Retinal pigment epithelial cell (primary cell): ENCODE data around the gene PKM.

ENCODE experiments used
- DNase-seq: peaks from one replicate; pipeline ENCODE4 v3.0.0-alpha.2; 2010; ENCODE audit warnings: low read depth
- H3K4me3 ChIP-seq: 2 replicates; pipeline ENCODE4 v1.5.1; 2011; ENCODE audit warnings: mild to moderate bottlenecking, low read length, control low read depth, moderate library complexity
- TF ChIP-seq, protein P1 (sequence below): conservative IDR thresholded peaks from 2 replicates; pipeline ENCODE4 v1.5.1; 2011; ENCODE audit warnings: low read depth, low read length, control low read depth, inconsistent platforms

The PKM gene

DNA sequence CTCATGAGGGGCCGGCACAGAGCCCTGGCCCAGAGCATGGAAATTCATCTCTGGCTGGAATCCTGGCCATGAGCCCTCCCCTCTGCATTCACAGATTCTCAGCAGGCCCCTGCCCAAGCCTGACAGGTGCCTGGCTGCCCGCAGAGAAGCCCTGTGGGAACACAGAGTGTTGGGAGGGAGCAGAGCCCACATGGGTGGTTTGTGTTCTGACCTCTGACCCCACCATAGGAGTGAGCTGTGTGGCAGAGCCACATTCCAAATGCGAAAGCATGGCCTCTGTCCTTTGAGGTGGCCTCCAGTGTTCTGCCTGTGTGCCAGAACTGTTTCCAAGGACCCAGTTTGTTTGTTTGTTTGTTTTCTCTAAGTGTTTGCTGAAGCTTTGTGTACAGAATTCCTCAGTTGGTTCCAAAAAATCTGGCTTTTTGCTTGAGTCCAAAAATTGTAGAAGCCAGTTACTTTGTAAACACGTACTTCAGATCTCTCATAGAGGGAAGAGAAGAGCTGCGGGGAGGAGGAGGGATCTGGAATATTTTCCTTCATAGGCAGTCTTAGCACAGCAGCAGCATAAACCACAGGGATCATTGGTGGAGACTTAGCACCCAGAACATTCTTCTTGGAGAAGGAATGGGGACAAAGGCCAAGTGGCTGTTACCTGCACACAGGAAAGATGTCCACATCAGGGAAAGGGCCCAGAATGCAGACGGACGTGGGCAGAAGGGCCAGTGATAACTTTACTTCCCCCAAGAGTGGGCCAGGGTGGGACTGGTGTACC, 69.4 kb downstream of the PKM start:
- no peak for DNase-seq
- TF ChIP-seq, protein P1, sequence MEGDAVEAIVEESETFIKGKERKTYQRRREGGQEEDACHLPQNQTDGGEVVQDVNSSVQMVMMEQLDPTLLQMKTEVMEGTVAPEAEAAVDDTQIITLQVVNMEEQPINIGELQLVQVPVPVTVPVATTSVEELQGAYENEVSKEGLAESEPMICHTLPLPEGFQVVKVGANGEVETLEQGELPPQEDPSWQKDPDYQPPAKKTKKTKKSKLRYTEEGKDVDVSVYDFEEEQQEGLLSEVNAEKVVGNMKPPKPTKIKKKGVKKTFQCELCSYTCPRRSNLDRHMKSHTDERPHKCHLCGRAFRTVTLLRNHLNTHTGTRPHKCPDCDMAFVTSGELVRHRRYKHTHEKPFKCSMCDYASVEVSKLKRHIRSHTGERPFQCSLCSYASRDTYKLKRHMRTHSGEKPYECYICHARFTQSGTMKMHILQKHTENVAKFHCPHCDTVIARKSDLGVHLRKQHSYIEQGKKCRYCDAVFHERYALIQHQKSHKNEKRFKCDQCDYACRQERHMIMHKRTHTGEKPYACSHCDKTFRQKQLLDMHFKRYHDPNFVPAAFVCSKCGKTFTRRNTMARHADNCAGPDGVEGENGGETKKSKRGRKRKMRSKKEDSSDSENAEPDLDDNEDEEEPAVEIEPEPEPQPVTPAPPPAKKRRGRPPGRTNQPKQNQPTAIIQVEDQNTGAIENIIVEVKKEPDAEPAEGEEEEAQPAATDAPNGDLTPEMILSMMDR, result no peak
- H3K4me3 ChIP-seq, result no peak overlapping the region

DNA sequence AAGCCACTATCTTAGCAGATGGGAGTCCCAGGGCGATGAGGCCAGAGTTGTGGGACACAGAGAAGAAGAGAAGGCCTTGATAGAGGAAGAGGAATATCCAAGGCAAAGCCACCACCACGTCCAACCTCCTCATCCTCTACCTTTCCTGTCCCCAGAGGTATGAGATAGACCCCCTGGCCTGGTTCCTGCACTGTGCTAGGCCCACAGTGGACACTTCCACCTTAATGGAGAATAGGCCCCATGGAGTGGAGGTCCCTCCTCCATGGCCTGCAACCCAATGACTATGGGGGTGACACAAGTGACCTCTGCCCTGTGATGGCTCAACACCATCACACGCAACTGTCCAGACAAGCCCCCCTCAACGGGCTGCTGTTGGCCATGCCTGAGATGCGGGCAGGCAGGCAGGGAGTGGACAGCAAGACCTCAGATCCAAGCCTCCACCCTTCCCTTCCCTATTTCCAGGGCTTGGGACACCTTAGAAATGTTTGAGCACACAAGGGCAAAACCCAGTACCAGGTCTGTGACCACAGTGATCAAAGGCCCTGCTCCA, 70.2 kb downstream of the PKM start:
- H3K4me3 ChIP-seq, result no peak overlapping the region
- TF ChIP-seq, protein P1, result no peak
- DNase-seq, result no peak

DNA sequence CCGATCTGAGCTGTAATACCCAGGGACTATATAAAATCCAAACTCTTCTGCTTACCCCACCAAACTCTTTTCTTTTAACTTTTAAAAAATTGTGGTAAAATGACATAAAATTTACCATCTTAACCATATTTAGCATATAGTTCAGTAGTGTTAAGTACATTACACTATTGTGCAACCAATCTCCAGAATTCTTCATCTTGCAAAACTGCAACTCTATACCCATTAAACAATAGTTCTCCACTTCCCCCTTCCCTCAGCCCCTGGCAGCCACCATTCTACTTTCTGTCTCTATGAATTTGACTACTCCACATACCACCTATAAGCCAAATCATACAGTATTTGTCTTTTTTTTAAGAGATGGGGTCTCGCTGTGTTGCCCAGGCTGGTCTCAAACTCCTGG, 74.1 kb downstream of the PKM start:
- no peak for DNase-seq
- H3K4me3 ChIP-seq, result no peak overlapping the region
- TF ChIP-seq, protein P1, result no peak

DNA sequence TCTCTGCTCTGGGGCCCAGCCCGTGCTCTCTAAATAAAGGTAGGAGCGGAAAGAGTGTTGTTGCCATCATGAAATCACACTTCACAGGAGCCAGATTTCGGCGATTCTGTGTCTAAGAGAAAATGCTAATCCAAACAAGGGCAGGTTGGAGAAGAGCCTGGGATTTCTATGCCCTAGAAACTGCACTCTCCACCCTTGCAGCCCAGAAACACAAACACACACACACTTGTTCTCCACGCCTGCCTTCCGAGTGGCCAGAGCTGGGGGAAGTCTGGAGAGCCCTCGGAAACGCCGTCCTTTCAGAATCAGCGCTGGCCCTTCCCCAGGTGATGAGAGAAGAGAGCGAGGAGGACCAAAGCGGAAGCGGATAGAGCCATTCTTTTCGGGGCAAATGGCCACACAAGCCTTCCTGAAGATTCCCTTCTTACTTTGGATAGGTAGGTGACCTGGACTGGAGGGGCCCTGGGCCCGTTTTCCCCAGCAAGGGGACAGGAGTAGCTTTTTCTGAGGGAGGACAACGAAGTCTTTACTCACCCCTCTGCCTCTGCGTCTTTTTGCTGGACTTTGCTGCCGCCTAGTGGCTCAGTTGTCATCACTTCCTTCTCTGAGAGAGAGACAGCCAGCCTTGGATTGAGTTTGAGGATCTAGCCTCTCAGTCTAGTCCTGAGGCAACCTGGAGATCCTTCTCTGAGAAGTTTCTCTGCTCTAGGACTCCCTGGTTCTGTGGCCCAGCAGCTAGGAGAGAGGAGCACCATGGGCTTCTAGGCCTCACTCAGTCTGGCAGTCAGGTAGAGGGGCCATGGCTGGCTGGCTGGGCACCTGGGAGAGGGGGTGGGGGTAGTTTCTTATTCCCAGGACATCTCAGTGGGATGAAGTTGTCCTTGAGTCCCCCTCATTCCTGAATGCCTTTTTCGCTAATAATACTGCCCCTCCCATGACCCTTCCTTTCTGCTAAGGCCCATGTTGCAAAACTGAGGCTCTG, 75.1 kb downstream of the PKM start:
- TF ChIP-seq, protein P1, result peak; percentile 94
- H3K4me3 ChIP-seq, result peak overlapping the region; percentile 56
- peak; percentile 46 for DNase-seq

DNA sequence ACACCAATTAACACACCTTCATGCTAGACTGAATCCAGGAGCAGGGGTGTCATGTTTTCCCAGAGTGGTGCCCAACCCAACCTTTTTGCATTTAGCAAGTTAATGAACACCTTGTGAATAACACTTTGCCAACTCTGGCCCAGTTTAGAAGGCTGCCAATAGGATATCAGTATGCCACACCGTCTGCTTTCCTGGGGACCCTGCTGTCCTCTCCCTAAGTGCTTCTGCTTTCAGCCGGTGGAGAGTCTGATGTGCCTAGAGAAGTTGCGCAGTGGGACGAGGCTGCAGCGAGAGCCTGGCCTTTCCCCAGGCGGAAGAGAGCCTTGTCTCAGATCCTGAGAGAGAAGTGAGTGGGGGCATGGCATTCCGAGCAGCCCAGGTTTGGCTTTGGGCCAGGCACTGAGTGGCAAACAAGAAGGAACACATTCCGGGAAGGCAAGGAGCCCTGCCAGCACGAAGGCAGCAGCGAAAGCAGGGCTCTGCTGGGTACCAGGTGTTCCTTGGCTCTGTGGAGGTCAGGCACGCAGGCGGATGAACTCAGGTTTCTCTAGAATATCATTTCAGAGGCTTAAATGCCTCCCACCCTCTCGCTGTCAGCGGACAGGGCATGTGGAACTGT, 75.9 kb downstream of the PKM start:
- DNase-seq, result peak; percentile 61

DNA sequence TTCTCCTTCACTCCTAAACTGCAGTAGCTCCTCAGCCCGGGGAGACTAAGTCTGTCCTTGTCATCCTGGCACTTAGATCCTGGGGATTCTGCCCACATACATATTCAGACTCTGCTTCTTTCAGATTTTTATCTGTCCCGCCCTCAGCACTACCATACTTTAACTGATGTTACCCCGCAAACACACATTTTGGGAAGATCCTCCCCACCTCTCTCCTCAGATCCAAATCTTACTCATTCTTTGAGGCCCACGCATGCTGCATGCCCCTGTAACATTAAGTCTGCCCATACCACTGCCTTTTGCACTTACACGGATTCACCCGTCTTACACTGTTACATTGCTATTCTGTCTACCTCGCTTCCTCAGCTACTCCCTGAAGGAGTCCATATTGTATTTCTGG, 76.7 kb downstream of the PKM start:
- DNase-seq, result no peak
- no peak overlapping the region for H3K4me3 ChIP-seq
- TF ChIP-seq, protein P1, result no peak

More for the DNA sequence above, 75.9 kb downstream of the PKM start:
- TF ChIP-seq, protein P1, result no peak
- peak overlapping the region; percentile 56 for H3K4me3 ChIP-seq
